Endothelial cell of umbilical vein (primary cell): Measurements from ENCODE around the gene AKAP6. TPM values are rescaled to one million over a fixed set of nuclear protein-coding genes. Genes with fewer than 3 reads are reported as not detected.

Experiments used
- BruUV-seq: library from RNA; stranded (reverse); fragments of 400-500 nt; replicated peaks from 2 replicates; lab custom pipeline; 2021; lab: Mats Ljungman, UMichigan
- CTCF ChIA-PET: fragments of 300-600, 350-600 bp; sonication (Branson Sonifier 250); formaldehyde crosslinking; loops from one replicate; lab custom pipeline; 2021; ENCODE audit warnings: antibody characterized with exemption, inconsistent platforms; lab: Charles Lee
- POLR2A ChIA-PET: fragments of 300-600, 350-600 bp; sonication (Branson Sonifier 250); formaldehyde crosslinking; loops from one replicate; lab custom pipeline; 2021; ENCODE audit warnings: antibody characterized with exemption, inconsistent platforms; lab: Charles Lee
- DNase-seq: peaks from one replicate; pipeline ENCODE4 v3.0.0-alpha.2; 2011; ENCODE audit warnings: low read depth, low spot score
- FAIRE-seq: peaks from 2 replicates; lab custom pipeline; 2011; peaks lifted over from hg19 to GRCh38; lab: Jason Lieb, UNC
- H2AFZ ChIP-seq: 2 replicates; pipeline ENCODE4 v1.6.0; 2012; ENCODE audit warnings: low read depth, low read length, control low read depth, inconsistent platforms
- H3K27ac ChIP-seq: 2 replicates; pipeline ENCODE4 v1.5.1; 2011; ENCODE audit warnings: low read depth, mild to moderate bottlenecking, control low read depth, low read length, moderate library complexity; ENCODE audit not compliant: insufficient read depth
- H3K27me3 ChIP-seq, 2 experiments: 2 replicates each; pipeline versions ENCODE4 v1.6.0 to v1.6.1; 2011; ENCODE audit warnings: low read length in 2 of 2, mixed read lengths in 1 of 2; ENCODE audit not compliant: control insufficient read depth in 2 of 2, insufficient read depth in 2 of 2
- H3K36me3 ChIP-seq, 2 experiments: 2 replicates in 1 of 2; 3 replicates in 1 of 2; pipeline ENCODE4 v1.5.1; 2011; ENCODE audit warnings: low read length in 2 of 2, mild to moderate bottlenecking in 1 of 2, moderate library complexity in 1 of 2; ENCODE audit not compliant: control insufficient read depth in 2 of 2, insufficient read depth in 2 of 2; ENCODE audit errors: extremely low read depth in 1 of 2
- H3K4me1 ChIP-seq: 3 replicates; pipeline ENCODE4 v1.5.1; 2011; ENCODE audit warnings: mild to moderate bottlenecking, low read length; ENCODE audit not compliant: control insufficient read depth, insufficient read depth; ENCODE audit errors: extremely low read depth
- H3K4me2 ChIP-seq: 2 replicates; pipeline ENCODE4 v1.6.1; 2011; ENCODE audit warnings: low read length, control low read depth, mixed read lengths; ENCODE audit not compliant: insufficient read depth
- H3K4me3 ChIP-seq, 3 experiments: fragments of 200-600 bp in 1 of 3; sonication (generic), shearing (Covaris generic) in 1 of 3; replicated peaks in 1 of 3; 2 replicates each; pipeline ENCODE4 v1.5.1; 2011 to 2016; ENCODE audit warnings: control low read depth in 3 of 3, low read length in 3 of 3, mild to moderate bottlenecking in 2 of 3, inconsistent platforms in 1 of 3, low read depth in 1 of 3, moderate library complexity in 1 of 3; ENCODE audit not compliant: insufficient read depth in 1 of 3
- H3K79me2 ChIP-seq: 2 replicates; pipeline ENCODE4 v1.6.0; 2012; ENCODE audit warnings: low read length, inconsistent platforms; ENCODE audit not compliant: control insufficient read depth, insufficient read depth
- H3K9ac ChIP-seq: replicated peaks from 2 replicates; pipeline ENCODE3; 2011; ENCODE audit warnings: low read length, control low read depth; ENCODE audit not compliant: insufficient read depth; ENCODE audit errors: extremely low read depth
- H3K9me1 ChIP-seq: replicated peaks from 3 replicates; pipeline ENCODE4 v1.6.0; 2011; ENCODE audit warnings: mild to moderate bottlenecking, low read length; ENCODE audit not compliant: control insufficient read depth, insufficient read depth; ENCODE audit errors: extremely low read depth
- H3K9me3 ChIP-seq: replicated peaks from 2 replicates; pipeline ENCODE4 v1.5.1; 2012; ENCODE audit warnings: low read length, inconsistent platforms; ENCODE audit not compliant: control insufficient read depth, insufficient read depth
- H4K20me1 ChIP-seq: replicated peaks from 2 replicates; pipeline ENCODE3; 2011; ENCODE audit warnings: mild to moderate bottlenecking, low read length; ENCODE audit not compliant: control insufficient read depth, insufficient read depth; ENCODE audit errors: extremely low read depth
- CTCF ChIP-seq, 2 donors: IDR thresholded peaks; 1 replicate in 1 of 2; 2 replicates in 1 of 2; pipeline ENCODE4 v1.5.1; 2011; ENCODE audit warnings: low read length in 2 of 2, mild to moderate bottlenecking in 2 of 2, moderate library complexity in 2 of 2, control low read depth in 1 of 2, inconsistent platforms in 1 of 2, low read depth in 1 of 2; ENCODE audit not compliant: insufficient read depth in 1 of 2; ENCODE audit errors: extremely low read depth in 1 of 2
- EZH2 ChIP-seq: IDR thresholded peaks from 2 replicates; pipeline ENCODE4 v1.6.1; 2012; ENCODE audit warnings: borderline replicate concordance, low read depth, mild to moderate bottlenecking, moderate library complexity, low read length, inconsistent platforms; ENCODE audit not compliant: severe bottlenecking
- FOS ChIP-seq: IDR thresholded peaks from 2 replicates; pipeline ENCODE4 v1.6.1; 2011; ENCODE audit warnings: mild to moderate bottlenecking, low read length, moderate library complexity, borderline replicate concordance; ENCODE audit not compliant: insufficient read depth
- GATA2 ChIP-seq: IDR thresholded peaks from 2 replicates; pipeline ENCODE4 v1.7.0; 2011; ENCODE audit warnings: low read depth, mild to moderate bottlenecking, moderate library complexity, mixed read lengths, low read length; ENCODE audit not compliant: insufficient read length, insufficient read depth
- JUN ChIP-seq: IDR thresholded peaks from 2 replicates; pipeline ENCODE4 v1.6.1; 2011; ENCODE audit warnings: borderline replicate concordance, low read depth; ENCODE audit not compliant: insufficient read length, insufficient read depth
- MAX ChIP-seq: IDR thresholded peaks from 2 replicates; pipeline ENCODE4 v1.6.1; 2011; ENCODE audit not compliant: insufficient read depth, insufficient read length
- MYC ChIP-seq: IDR thresholded peaks from one replicate; pipeline ENCODE4 v1.6.1; 2011; ENCODE audit warnings: mild to moderate bottlenecking, low read depth, low read length
- POLR2A ChIP-seq: IDR thresholded peaks from 2 replicates; pipeline ENCODE4 v1.6.1; 2012; ENCODE audit warnings: low read depth, mild to moderate bottlenecking, control low read depth, low read length
- POLR2AphosphoS5 ChIP-seq: IDR thresholded peaks from 2 replicates; pipeline ENCODE4 v1.6.1; 2012; ENCODE audit warnings: low read depth, mild to moderate bottlenecking, control low read depth, low read length, moderate library complexity; ENCODE audit not compliant: insufficient read depth
- dilution Hi-C: fragments of 300-500 bp; cut with MboI; formaldehyde crosslinking; loops from one replicate; pipeline ENCODE4 v1.15.0; 2019; ENCODE audit warnings: low sequenced_read_pairs; ENCODE audit not compliant: extremely low pct_ligation_motif_present
- intact Hi-C: fragments of 100-400 bp; cut with micrococcal nuclease; formaldehyde crosslinking; loops from one replicate; pipeline ENCODE4 v1.10.0; 2022
- polyA plus RNA-seq, 4 experiments: library from polyadenylated mRNA; depleted of rRNA in 3 of 4; stranded (reverse) in 3 of 4; unstranded in 1 of 4; fragments of >200 nt; gene quantifications; 2 replicates each; pipeline versions ENCODE4 v1.2.1 to v1.2.3, GENCODE V29; 2011 to 2012; ENCODE audit warnings: missing spikeins in 1 of 4
- total RNA-seq: library from RNA; stranded (reverse); gene quantifications from 2 replicates; pipeline ENCODE4 v1.2.3, GENCODE V29; 2021

The AKAP6 gene
- total and polyA plus RNA-seq, 2 donors (not counting 3 experiments of a cell fraction or from before 2014, with no cell fraction given): 0.03 to 0.49 TPM

- Histone ChIP-seq H3K9ac (no peak overlapping the region), H3K4me3 (no peak overlapping the region), H3K27ac (no peak overlapping the region), H3K27me3 (no peaks in the 10 kb centered on the region), H3K4me1 (no peaks in the 10 kb centered on the region), H3K4me2 (no peak overlapping the region), H3K36me3 (no peaks in the 10 kb centered on the region), H4K20me1 (no peaks in the 10 kb centered on the region), H2AFZ (no peak overlapping the region), H3K9me1 (no peaks in the 10 kb centered on the region), H3K79me2 (no peaks in the 10 kb centered on the region), H3K9me3 (no peaks in the 10 kb centered on the region)
- dilution Hi-C loops (no loop called here), intact Hi-C loops (no loop called here)
- ChIA-PET POLR2A (no interaction called here), CTCF (no interaction called here)
- TF ChIP-seq JUN (no peak), GATA2 (no peak), MYC (no peak), CTCF (IDR thresholded peaks at IDR 0.05; ENCODE audit: extremely low read depth in 1 of 2, insufficient read depth in 1 of 2, low read depth in 1 of 2, low read length in 2 of 2) (no peak), MAX (no peak), FOS (no peak), POLR2AphosphoS5 (no peak), POLR2A (no peak), EZH2 (no peak)
- DNase-seq: no peak
- no TSS peak for BruUV-seq
- FAIRE-seq: no peak
These were observed 327.5 kb downstream of the AKAP6 start for GRCh38 chr14:32656601-32657000.
